GM21447 (cell line): Measurements from ENCODE around the gene DMAC2L.
"Not testable (repeated sequence)": the region's sequence is repeated elsewhere in the genome, so short reads cannot be mapped to it uniquely, and the experiment has no call there.

Source experiments
- ATAC-seq: cut with Tn5 transposase; IDR thresholded peaks from one replicate; pipeline ENCODE4 v1.9.1; 2021; ENCODE audit not compliant: unreplicated experiment

DMAC2L gene, protein sequence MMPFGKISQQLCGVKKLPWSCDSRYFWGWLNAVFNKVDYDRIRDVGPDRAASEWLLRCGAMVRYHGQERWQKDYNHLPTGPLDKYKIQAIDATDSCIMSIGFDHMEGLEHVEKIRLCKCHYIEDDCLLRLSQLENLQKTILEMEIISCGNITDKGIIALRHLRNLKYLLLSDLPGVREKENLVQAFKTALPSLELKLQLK

GRCh38 chr14:50311972-50312733 lies at the start of gene DMAC2L, which contains the start of gene L2HGDH:
Gene DMAC2L (plus strand): TSS chr14:50312324. CDS start chr14:50321488, 9,164 bp downstream.
Gene L2HGDH (minus strand): TSS chr14:50312229. CDS start chr14:50312150, 79 bp downstream.
- ATAC-seq, result peak; percentile 87

DNA sequence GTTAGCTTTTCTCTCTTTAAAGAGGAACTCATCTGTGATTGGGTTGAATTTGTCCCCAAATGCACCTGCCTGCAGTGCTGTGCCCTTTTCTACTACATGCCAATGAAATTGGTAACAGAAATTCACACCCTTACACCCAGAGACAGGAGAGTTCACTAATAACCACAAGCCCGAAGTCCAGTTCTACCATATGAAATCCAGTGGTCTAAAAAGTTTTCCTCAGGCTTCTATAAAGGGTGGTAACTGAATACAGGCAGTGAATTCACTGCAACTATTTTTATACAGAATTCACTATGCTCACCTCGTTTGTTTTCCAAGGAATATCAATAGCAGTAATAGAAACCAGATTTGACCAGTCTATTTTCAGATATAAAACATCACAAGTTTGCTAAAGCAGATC lies 49.3 kb upstream of the DMAC2L start:
- ATAC-seq, result no peak

DNA sequence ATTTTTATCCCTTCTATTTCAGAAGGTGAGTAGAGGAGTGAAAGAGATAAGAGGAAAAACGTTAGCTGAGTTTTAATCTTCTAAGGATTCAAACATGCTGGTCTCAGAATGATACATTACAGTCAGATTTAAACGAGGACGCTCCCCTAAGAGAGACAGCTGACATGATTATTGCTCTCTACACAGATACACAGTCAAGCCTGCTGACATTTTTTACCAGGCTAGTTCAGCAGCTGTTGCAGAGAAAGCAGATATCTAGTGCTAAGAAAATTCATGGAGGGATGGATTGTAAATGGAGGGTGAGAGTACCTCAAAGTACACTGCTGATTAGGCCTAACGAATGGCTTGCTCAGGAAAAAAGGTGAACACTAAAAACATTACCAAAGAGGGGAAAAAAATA lies 48.8 kb upstream of the DMAC2L start:
- no peak for ATAC-seq

- ATAC-seq, result no peak
Observed at GRCh38 chr14:50265029-50265428, 47.1 kb upstream of the DMAC2L start.

DNA sequence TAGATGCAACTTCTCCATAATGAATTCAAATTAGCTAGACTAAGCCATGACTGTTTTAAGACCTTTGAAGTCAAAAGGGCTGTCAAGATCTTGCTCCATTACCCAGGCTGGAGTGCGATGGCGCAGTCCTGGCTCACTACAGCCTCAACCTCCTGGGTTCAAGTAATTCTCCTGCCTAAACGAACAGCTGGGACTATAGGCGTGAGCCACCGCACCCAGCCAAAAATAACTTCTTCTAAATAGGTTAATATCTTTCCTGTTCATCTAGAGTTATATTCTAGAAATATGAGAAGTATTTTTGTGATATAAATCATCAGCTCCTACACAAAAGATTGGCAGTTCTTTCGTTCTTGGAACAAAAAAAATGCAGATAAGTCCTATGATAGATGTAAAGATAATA lies 41.2 kb upstream of the DMAC2L start:
- no peak for ATAC-seq

GRCh38 chr14:50272498-50272897 lies 39.6 kb upstream of the DMAC2L start:
- no peak for ATAC-seq

- no peak for ATAC-seq
Observed at GRCh38 chr14:50285861-50286260, 26.3 kb upstream of the DMAC2L start.

DNA sequence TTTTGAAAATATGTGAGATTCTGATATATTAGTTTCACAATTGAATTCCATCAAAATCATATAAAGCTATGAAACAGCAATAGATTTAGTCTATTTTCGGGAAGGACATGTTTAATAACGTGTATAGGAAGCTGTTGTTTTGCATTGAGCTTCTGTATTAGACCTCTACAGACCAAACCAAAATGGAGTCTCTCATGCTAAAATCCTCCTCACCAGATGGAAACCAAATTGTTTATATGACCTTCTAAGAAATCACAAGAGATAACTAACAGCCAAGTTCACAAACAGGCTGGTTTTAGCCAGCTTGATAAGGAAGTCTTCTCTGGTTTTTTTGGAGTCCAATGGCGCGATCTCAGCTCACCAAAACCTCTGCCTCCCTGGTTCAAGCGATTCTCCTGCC lies 24.0 kb upstream of the DMAC2L start:
- no peak for ATAC-seq

DNA sequence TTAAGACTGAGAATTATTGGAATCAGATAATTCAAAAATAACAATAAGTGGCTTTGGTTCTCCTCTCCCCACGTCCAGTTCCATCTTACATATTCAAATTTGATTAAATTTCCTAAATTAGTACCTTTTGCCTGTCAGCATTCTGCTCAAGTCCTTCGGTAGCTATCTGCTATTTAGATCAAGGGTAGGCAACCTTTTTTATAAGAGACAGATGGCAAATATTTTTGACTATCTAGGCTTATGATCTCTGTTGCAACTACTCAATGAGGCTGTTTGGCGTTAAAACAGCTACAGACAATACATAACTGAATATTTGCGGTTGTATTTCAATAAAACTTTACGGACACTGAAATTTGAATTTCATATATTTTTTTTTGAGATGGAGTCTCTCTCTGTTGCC lies 21.8 kb upstream of the DMAC2L start:
- ATAC-seq, result no peak

- no peak for ATAC-seq
Observed at GRCh38 chr14:50299585-50299984, 12.5 kb upstream of the DMAC2L start.

- no peak for ATAC-seq
Observed at GRCh38 chr14:50301914-50302313, 10.2 kb upstream of the DMAC2L start.

DNA sequence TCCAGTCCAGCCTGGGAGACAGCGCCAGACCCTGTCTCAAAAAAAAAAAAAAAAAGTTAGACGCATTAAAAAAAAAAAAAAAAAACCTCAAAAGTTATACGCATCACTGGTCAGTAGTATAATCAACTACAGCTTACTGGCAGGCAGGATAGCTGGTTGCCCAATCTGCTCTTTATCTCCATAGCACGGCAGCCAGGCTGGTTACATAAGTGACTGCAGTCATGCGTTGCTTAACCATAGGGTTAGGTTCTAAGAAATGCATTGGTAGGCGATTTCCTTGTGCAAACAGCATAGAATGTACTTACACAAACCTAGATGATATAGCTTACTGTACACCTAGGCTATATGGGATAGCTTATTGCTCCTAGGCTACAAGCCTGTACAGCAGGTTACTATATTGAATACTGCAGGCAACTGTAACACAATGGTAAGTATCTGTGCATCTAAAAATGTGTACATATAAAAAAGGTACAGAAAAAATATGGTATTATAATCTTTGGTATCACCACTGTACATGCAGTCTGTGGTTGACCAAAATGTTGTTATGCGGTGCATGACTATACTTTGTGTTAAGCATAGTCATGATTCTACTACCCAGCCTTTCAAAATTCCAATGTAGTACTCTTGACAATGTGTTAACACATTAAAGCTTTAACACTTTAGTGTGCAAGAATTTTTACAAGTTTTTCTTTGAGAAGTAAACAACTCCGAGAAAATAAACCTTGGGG lies 8.2 kb upstream of the DMAC2L start:
- no peak for ATAC-seq

DNA sequence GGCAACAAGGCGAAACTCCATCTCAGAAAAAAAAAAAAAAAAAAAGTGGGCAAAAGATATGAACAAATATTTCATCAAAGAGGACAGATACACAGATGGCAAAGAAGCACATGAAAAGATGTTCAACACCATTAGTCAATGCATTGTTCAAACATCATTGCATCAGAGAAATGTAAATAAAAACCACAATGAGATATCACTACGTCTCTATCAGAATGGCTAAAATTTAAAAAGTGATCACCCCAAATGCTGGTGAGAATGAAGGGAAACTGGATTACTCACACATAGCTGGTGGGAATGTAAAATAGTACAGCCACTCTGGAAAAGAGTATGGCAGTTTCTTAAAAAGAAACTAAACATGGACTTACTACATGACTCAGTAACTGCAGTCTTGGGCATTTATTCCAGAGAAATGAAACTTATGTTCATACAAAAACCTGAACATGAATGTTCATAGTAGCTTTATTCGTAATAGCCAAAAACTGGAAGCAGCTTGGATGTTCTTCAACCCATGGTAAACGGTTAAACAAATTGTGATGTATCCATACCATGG lies 3.7 kb upstream of the DMAC2L start:
- ATAC-seq, result no peak

- ATAC-seq, result no peak
Observed at GRCh38 chr14:50310445-50310844, 1.7 kb upstream of the DMAC2L start.

- ATAC-seq, result no peak
Observed at GRCh38 chr14:50311337-50311971, 670 bp upstream of the DMAC2L start.

- ATAC-seq, result peak; percentile 18
Observed at GRCh38 chr14:50312734-50313054, 570 bp downstream of the DMAC2L start.

- ATAC-seq, result not testable (repeated sequence)
Observed at GRCh38 chr14:50314098-50314497, 2.0 kb downstream of the DMAC2L start.

- ATAC-seq, result no peak
Observed at GRCh38 chr14:50318031-50318626, 6.0 kb downstream of the DMAC2L start.

DNA sequence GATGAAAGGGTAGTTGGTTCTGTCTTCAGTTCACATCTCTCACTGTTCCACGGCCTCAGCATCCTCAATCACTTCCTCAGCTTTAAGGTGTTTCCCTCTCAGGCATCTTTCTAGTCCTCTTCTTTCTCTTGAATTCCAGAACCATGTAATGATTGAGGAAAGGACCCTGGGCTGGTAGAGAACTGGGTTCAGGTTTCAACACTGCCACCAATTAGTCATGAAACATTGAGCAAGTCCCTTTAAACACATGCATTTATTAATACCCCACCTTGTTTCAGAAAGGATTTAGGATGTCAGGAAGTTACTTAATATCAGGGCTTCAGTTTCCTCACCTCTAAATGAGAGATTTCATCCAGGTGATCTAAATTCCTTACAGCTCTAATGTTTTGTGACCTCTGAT lies 7.2 kb downstream of the DMAC2L start:
- no peak for ATAC-seq

- no peak for ATAC-seq
Observed at GRCh38 chr14:50319721-50320120, 7.6 kb downstream of the DMAC2L start.

GRCh38 chr14:50320283-50320682 lies 8.2 kb downstream of the DMAC2L start:
- peak; percentile 53 for ATAC-seq
